Adrenal gland (tissue), 12 donors: ENCODE measurements around the gene MED25. TPM values are rescaled to one million over a fixed set of nuclear protein-coding genes. Genes with fewer than 3 reads are reported as not detected.
A peak's percentile ranks its signal among the peaks of the same experiment; 100 is the strongest.

Source experiments
- DNase-seq, 7 donors: peaks; one replicate each; pipeline ENCODE4 v3.0.0-alpha.2; 2019 to 2020
- H3K27ac ChIP-seq, 5 donors: fragments of 200-600 bp; sonication (generic) in 4 of 5; 1 replicate in 3 of 5; 2 replicates in 2 of 5; pipeline versions ENCODE4 v1.5.1 to v1.8.0; 2016 to 2020; ENCODE audit warnings: mild to moderate bottlenecking in 1 of 5
- H3K27me3 ChIP-seq: fragments of 200-600 bp; 2 replicates; pipeline ENCODE4 v1.8.0; 2021
- H3K36me3 ChIP-seq, 2 donors: fragments of 200-600 bp; replicated peaks in 1 of 2; 1 replicate in 1 of 2; 2 replicates in 1 of 2; pipeline versions ENCODE4 v1.5.1 to v1.8.0; 2018 to 2022
- H3K4me1 ChIP-seq, 2 donors: fragments of 200-600 bp; replicated peaks in 1 of 2; 1 replicate in 1 of 2; 2 replicates in 1 of 2; pipeline versions ENCODE4 v1.5.1 to v1.8.0; 2018 to 2021
- H3K4me3 ChIP-seq, 4 donors: fragments of 200-600 bp; sonication (generic) in 3 of 4; one replicate each; pipeline ENCODE4 v1.5.1; 2016 to 2018
- H3K9me3 ChIP-seq, 3 donors: fragments of 200-600 bp; sonication (generic) in 1 of 3; replicated peaks in 1 of 3; 1 replicate in 2 of 3; 2 replicates in 1 of 3; pipeline versions ENCODE4 v1.5.1 to v1.8.0; 2016 to 2021
- POLR2A ChIP-seq, 2 donors: fragments of 450-650 bp; IDR thresholded peaks; one replicate each; pipeline ENCODE4 v1.6.1; 2017; ENCODE audit warnings: antibody characterized with exemption in 2 of 2, mild to moderate bottlenecking in 2 of 2, moderate library complexity in 1 of 2
- whole genome bisulfite sequencing, 4 donors: extraction: QIAGEN DNeasy Blood & Tissue Kit in 2 of 4; methylation state at CpG; one replicate each; pipeline versions ENCODE4 v1.1.5 to v1.1.7; 2013 to 2017; 5-methylcytosine and 5-hydroxymethylcytosine counted together
- intact Hi-C, 2 donors: fragments of 100-400 bp; cut with DNase I; formaldehyde crosslinking; loops; one replicate each; pipeline versions ENCODE4 v1.14.1 to v1.15.0; 2022 to 2023
- polyA plus RNA-seq, 3 donors: library from polyadenylated mRNA; stranded (reverse); fragments of 200-250 nt in 2 of 3; fragments of 350-450 nt in 1 of 3; fragmentation: Illumina TruSeq in 1 of 3; extraction: RNeasy Lipid Tissue Mini Kit (QIAGEN cat#74804) in 1 of 3; gene quantifications; one replicate each; pipeline ENCODE4 v1.2.3, GENCODE V29; 2013 to 2014
- total RNA-seq, 9 donors: library from RNA; depleted of rRNA in 4 of 9; stranded (reverse); fragments of >200 nt in 4 of 9; fragments of 120-200 nt in 1 of 9; fragmentation: NEBNext Ultra II Directional in 1 of 9; extraction: Animal tissue kit (Norgen Biotek cat#: 25700) in 1 of 9; gene quantifications; one replicate each; pipeline versions ENCODE4 v1.1.0 to v1.2.4, GENCODE V29; 2013 to 2023
- TF ChIP-seq, protein P1 (sequence below), 6 experiments: fragments of 450-650 bp in 4 of 6; fragments of 200-600 bp in 2 of 6; sonication (generic) in 1 of 6; IDR thresholded peaks; 1 replicate in 5 of 6; 2 replicates in 1 of 6; pipeline versions ENCODE4 v1.5.1 to v1.8.0; 2016 to 2021; ENCODE audit warnings: antibody characterized with exemption in 6 of 6, mild to moderate bottlenecking in 2 of 6, moderate library complexity in 1 of 6
- donor health status: healthy with polysubstance abuse.
- donor health status: Bipolar disorder and iron deficiency.
- donor health status: DM: yes; HTN: yes; CAD: no.
- donor health status: DM: no; HTN: no; CAD: no.
- donor health status: DM: no; HTN: no; CAD: no.
- donor health status: DM: yes; HTN: yes; CAD: no.

Gene MED25
- total and polyA plus RNA-seq, 12 donors, result 36.2 to 457 (median 107) TPM

DNA sequence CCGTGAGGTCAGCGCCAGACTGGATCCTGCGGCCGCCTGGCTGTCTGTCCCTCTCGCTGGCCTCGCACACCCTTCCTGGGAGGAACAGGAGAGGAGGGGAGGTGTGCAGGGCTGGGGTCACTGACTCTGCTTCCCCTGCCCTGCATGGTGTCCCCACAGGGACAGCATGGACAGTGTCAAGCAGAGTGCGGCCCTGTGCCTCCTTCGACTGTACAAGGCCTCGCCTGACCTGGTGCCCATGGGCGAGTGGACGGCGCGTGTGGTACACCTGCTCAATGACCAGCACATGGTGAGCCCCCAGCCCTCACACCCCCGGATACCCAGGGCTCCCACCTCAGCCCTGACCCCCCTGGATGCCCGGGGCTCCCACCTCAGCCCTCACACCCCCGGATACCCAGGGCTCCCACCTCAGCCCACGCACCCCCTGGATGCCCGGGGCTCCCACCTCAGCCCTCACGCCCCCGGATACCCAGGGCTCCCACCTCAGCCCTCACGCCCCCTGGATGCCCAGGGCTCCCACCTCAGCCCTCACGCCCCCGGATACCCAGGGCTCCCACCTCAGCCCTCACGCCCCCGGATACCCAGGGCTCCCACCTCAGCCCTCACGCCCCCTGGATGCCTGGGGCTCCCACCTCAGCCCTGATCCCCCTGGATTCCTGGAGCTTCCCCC, 26.2 kb upstream of the MED25 start:
- Histone ChIP-seq H3K9me3 (no peaks in the 10 kb centered on the region), H3K4me3 (no peak overlapping the region), H3K27ac (peak overlapping the region in 4 of 5 donors; percentile 48 to 90 (median 78)), H3K4me1 (peaks cover 19 to 23% of the 10 kb centered on the region in 2 donors), H3K36me3 (peaks cover 0 to 68% of the 10 kb centered on the region in 2 donors), H3K27me3 (no peaks in the 10 kb centered on the region)
- no peak for DNase-seq
- TF ChIP-seq, protein P1, sequence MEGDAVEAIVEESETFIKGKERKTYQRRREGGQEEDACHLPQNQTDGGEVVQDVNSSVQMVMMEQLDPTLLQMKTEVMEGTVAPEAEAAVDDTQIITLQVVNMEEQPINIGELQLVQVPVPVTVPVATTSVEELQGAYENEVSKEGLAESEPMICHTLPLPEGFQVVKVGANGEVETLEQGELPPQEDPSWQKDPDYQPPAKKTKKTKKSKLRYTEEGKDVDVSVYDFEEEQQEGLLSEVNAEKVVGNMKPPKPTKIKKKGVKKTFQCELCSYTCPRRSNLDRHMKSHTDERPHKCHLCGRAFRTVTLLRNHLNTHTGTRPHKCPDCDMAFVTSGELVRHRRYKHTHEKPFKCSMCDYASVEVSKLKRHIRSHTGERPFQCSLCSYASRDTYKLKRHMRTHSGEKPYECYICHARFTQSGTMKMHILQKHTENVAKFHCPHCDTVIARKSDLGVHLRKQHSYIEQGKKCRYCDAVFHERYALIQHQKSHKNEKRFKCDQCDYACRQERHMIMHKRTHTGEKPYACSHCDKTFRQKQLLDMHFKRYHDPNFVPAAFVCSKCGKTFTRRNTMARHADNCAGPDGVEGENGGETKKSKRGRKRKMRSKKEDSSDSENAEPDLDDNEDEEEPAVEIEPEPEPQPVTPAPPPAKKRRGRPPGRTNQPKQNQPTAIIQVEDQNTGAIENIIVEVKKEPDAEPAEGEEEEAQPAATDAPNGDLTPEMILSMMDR (IDR thresholded peaks at IDR 0.05), result no peak
- no peak for TF ChIP-seq POLR2A (IDR thresholded peaks at IDR 0.05)
- WGBS, 4 donors, result 92 to 95% (median 93%) methylated on average over 7 to 26 of the region's 26 CpGs
- intact Hi-C loops, result no loop called here

DNA sequence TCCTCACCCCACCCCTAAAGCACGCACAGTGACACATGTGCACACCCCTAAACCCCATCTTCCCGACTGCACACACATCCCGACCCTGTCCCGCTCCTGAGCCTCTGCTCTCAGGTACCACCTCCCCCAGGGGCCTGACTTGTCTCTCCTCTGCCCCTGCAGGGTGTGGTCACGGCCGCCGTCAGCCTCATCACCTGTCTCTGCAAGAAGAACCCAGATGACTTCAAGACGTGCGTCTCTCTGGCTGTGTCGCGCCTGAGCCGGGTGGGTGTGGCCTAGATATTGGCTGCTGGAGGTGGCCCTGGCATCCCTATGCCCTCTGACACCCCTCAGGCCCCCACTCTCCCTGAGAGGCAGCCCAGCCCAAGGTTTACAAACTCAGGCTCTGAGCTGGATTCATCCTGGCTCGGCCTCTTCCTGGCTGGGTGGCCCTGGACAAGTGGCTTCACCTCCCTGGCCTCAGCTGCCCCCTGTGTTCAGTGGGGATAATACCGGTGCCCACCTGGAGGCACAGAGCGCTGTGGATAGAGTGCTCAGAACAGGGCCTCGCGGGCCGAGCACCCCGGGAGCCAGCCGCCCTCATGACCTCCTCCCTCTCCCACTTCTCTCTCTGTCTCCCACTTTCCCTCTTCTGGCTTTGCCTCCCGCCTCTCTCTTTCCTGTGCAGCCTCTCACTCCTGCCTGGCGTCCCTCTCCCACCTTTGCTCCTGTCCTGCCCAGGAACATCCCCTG, 25.1 kb upstream of the MED25 start:
- Histone ChIP-seq H3K9me3 (no peaks in the 10 kb centered on the region), H3K27ac (peak overlapping the region in 4 of 5 donors; percentile 40 to 90 (median 86)), H3K4me3 (no peak overlapping the region), H3K36me3 (peaks cover 0 to 73% of the 10 kb centered on the region in 2 donors), H3K4me1 (peaks cover 17 to 21% of the 10 kb centered on the region in 2 donors), H3K27me3 (no peaks in the 10 kb centered on the region)
- intact Hi-C loops, result no loop called here
- WGBS, 4 donors, result 68 to 74% (median 71%) methylated on average over 21 to 22 of the region's 22 CpGs
- DNase-seq, result peak in 2 of 7 donors; percentile 29 to 47
- TF ChIP-seq POLR2A (IDR thresholded peaks at IDR 0.05), result no peak
- TF ChIP-seq, protein P1 (IDR thresholded peaks at IDR 0.05), result no peak

DNA sequence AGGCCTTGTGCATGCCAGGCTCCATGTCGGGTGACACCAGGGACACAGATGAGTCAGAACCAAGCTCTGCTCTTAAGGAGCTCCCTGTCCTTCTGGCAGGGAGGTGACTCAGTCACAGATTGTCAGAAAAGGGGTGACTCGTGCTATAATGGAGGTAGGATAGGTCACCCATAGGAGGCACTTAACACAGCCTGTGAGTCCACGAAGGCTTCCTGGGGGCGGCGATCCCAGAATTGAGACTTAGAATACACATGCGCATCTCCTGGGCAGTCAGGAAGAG, 24.6 kb upstream of the MED25 start:
- Histone ChIP-seq H3K27ac (peak overlapping the region; percentile 37 to 90 (median 83)), H3K4me3 (no peak overlapping the region), H3K9me3 (no peaks in the 10 kb centered on the region), H3K4me1 (peaks cover 17 to 21% of the 10 kb centered on the region in 2 donors), H3K36me3 (peaks cover 0 to 75% of the 10 kb centered on the region in 2 donors), H3K27me3 (no peaks in the 10 kb centered on the region)
- peak; percentile 76 to 92 (median 90) for DNase-seq
- WGBS, 4 donors, result 49 to 54% (median 52%) methylated on average over 6 of the region's 6 CpGs
- peak in 1 of 2 donors; percentile 55 for TF ChIP-seq POLR2A (IDR thresholded peaks at IDR 0.05)
- TF ChIP-seq, protein P1 (IDR thresholded peaks at IDR 0.05), result peak in 3 of 6 experiments; percentile 30 to 37 (median 34)
- intact Hi-C loops, result no loop called here

DNA sequence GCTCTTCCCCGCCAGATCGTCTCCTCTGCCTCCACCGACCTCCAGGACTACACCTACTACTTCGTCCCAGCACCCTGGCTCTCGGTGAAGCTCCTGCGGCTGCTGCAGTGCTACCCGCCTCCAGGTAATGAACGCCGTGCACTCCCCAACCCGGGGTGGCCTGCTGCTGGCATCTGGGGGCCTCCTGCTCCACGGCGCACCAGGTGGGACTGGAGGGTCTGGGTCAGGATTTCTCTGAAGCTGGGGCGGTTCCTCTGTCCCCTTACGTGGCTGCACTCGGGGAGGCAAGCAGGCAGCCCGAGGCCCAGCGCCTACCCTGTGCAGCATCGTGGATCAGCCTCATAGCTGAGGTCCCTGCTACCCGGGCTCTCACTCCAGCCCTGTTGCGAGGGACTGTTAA, 22.5 kb upstream of the MED25 start:
- Histone ChIP-seq H3K4me3 (no peak overlapping the region), H3K27ac (no peak overlapping the region), H3K27me3 (no peaks in the 10 kb centered on the region), H3K36me3 (peaks cover 0 to 90% of the 10 kb centered on the region in 2 donors), H3K4me1 (peaks cover 14 to 16% of the 10 kb centered on the region in 2 donors), H3K9me3 (no peaks in the 10 kb centered on the region)
- intact Hi-C loops, result no loop called here
- TF ChIP-seq, protein P1 (IDR thresholded peaks at IDR 0.05), result no peak
- TF ChIP-seq POLR2A (IDR thresholded peaks at IDR 0.05), result no peak
- WGBS, 4 donors, result 91 to 95% (median 93%) methylated on average over 12 to 20 of the region's 20 CpGs; no CpG with 5 or more reads in 1 of the 4 donors
- no peak for DNase-seq
